ENCODE results near the gene ZNF207.

DNA sequence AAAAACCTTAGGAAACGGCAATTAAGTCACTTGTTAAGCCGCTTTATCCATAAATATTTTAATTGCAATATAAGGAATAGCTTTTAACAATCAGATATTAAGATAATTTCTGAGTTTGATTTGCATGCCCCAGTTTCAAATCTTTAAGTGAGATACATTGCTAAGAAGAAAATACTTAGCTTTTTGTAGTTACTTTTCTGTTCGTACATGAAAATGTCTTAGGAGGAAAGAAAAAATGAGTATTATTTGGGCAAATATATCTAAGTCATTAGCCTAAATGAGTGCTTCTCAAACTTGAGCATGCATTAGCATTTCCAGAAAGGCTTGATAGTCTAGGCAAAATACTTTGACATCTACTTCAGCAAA is 6.4 kb downstream of the ZNF207 start:
- TF ChIP-seq, protein P1, sequence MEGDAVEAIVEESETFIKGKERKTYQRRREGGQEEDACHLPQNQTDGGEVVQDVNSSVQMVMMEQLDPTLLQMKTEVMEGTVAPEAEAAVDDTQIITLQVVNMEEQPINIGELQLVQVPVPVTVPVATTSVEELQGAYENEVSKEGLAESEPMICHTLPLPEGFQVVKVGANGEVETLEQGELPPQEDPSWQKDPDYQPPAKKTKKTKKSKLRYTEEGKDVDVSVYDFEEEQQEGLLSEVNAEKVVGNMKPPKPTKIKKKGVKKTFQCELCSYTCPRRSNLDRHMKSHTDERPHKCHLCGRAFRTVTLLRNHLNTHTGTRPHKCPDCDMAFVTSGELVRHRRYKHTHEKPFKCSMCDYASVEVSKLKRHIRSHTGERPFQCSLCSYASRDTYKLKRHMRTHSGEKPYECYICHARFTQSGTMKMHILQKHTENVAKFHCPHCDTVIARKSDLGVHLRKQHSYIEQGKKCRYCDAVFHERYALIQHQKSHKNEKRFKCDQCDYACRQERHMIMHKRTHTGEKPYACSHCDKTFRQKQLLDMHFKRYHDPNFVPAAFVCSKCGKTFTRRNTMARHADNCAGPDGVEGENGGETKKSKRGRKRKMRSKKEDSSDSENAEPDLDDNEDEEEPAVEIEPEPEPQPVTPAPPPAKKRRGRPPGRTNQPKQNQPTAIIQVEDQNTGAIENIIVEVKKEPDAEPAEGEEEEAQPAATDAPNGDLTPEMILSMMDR (IDR thresholded peaks at IDR 0.05; ENCODE audit: low read depth, low read length) = no peak
- no peak for TF ChIP-seq EZH2phosphoT487 (IDR thresholded peaks at IDR 0.05; ENCODE audit: low read depth)
